HepG2 (cell line): ENCODE data around the gene TUT7. TPM values are rescaled to one million over a fixed set of nuclear protein-coding genes. Genes with fewer than 3 reads are reported as not detected.

Experiments used
- ARHGAP35 ChIP-seq: sonication (generic); formaldehyde crosslinking; IDR thresholded peaks from 2 replicates; pipeline ENCODE4 v1.9.0; 2022; ENCODE audit warnings: mild to moderate bottlenecking, inconsistent platforms, moderate library complexity, missing genetic modification reagents, borderline replicate concordance
- CHD4 ChIP-seq: fragments of 200-600 bp; sonication (generic); IDR thresholded peaks from 2 replicates; pipeline ENCODE4 v1.7.0; 2017; ENCODE audit warnings: mild to moderate bottlenecking, low read length, borderline replicate concordance
- HNF4G ChIP-seq, 2 experiments: sonication (generic) in 1 of 2; formaldehyde crosslinking in 1 of 2; IDR thresholded peaks; 2 replicates each; pipeline versions ENCODE4 v1.4.0 to v1.6.1; 2011 to 2020; ENCODE audit warnings: borderline replicate concordance in 2 of 2, low read depth in 2 of 2, mild to moderate bottlenecking in 2 of 2, low read length in 1 of 2, missing genetic modification reagents in 1 of 2, moderate library complexity in 1 of 2
- KDM5A ChIP-seq: fragments of 200-600 bp; sonication (generic); IDR thresholded peaks from 2 replicates; pipeline ENCODE4 v1.7.0; 2018; ENCODE audit warnings: antibody characterized with exemption, mild to moderate bottlenecking, low read length, borderline replicate concordance
- KMT2B ChIP-seq: IDR thresholded peaks from 2 replicates; pipeline ENCODE4 v1.6.1; 2016; ENCODE audit warnings: missing genetic modification reagents, missing compliant biosample characterization
- MIER3 ChIP-seq: IDR thresholded peaks from 2 replicates; pipeline ENCODE4 v1.6.1; 2016; ENCODE audit warnings: missing compliant biosample characterization, borderline replicate concordance
- NFYB ChIP-seq: sonication (generic); formaldehyde crosslinking; IDR thresholded peaks from 2 replicates; pipeline ENCODE4 v1.4.0; 2020; ENCODE audit warnings: missing genetic modification reagents
- NRL ChIP-seq: sonication (generic); formaldehyde crosslinking; IDR thresholded peaks from 2 replicates; pipeline ENCODE4 v1.5.0; 2020; ENCODE audit warnings: missing genetic modification reagents, mild to moderate bottlenecking, moderate library complexity, borderline replicate concordance
- PAXIP1 ChIP-seq: sonication (generic); formaldehyde crosslinking; conservative IDR thresholded peaks from 2 replicates; pipeline ENCODE4 v1.4.0; 2020; ENCODE audit warnings: mild to moderate bottlenecking, missing genetic modification reagents, moderate library complexity
- PHF8 ChIP-seq: sonication (generic); formaldehyde crosslinking; IDR thresholded peaks from 2 replicates; pipeline ENCODE4 v1.5.0; 2020; ENCODE audit warnings: missing genetic modification reagents
- POLR2G ChIP-seq: fragments of 200-400 bp; formaldehyde crosslinking; IDR thresholded peaks from 2 replicates; pipeline ENCODE4 v1.6.1; 2018; ENCODE audit warnings: mild to moderate bottlenecking, low read depth, low read length, moderate library complexity
- PRDM15 ChIP-seq: sonication (generic); formaldehyde crosslinking; IDR thresholded peaks from 2 replicates; pipeline ENCODE4 v1.4.0; 2020; ENCODE audit warnings: missing genetic modification reagents
- SALL2 ChIP-seq: sonication (generic); formaldehyde crosslinking; IDR thresholded peaks from 2 replicates; pipeline ENCODE4 v1.8.1; 2023; ENCODE audit warnings: mild to moderate bottlenecking, missing genetic modification reagents, inconsistent platforms
- TAF15 ChIP-seq: fragments of 200-400 bp; formaldehyde crosslinking; IDR thresholded peaks from one replicate; pipeline ENCODE4 v1.6.1; 2018; ENCODE audit warnings: mild to moderate bottlenecking, low read depth, low read length; ENCODE audit not compliant: poor library complexity, severe bottlenecking
- ZBTB43 ChIP-seq: sonication (generic); formaldehyde crosslinking; conservative IDR thresholded peaks from 2 replicates; pipeline ENCODE4 v1.4.0; 2020; ENCODE audit warnings: missing genetic modification reagents
- ZNF430 ChIP-seq: sonication (generic); formaldehyde crosslinking; IDR thresholded peaks from 2 replicates; pipeline ENCODE4 v1.9.0; 2021; ENCODE audit warnings: mild to moderate bottlenecking, missing genetic modification reagents
- ZNF615 ChIP-seq: sonication (generic); formaldehyde crosslinking; IDR thresholded peaks from 2 replicates; pipeline ENCODE4 v1.5.0; 2020; ENCODE audit warnings: mild to moderate bottlenecking, missing genetic modification reagents, borderline replicate concordance
- ZNF709 ChIP-seq: sonication (generic); formaldehyde crosslinking; IDR thresholded peaks from 2 replicates; pipeline ENCODE4 v1.5.0; 2020; ENCODE audit warnings: mild to moderate bottlenecking, missing genetic modification reagents
- ZNF891 ChIP-seq: sonication (generic); formaldehyde crosslinking; IDR thresholded peaks from 2 replicates; pipeline ENCODE4 v1.5.0; 2020; ENCODE audit warnings: mild to moderate bottlenecking, missing genetic modification reagents
- polyA plus RNA-seq, 8 experiments: library from polyadenylated mRNA; depleted of rRNA in 3 of 8; stranded (reverse) in 7 of 8; unstranded in 1 of 8; fragments of >200 nt; fragmentation: Illumina TruSeq in 4 of 8; extraction: Trizol in 4 of 8; gene quantifications; 2 replicates each; pipeline versions ENCODE4 v1.2.1 to v1.2.3, GENCODE V29; 2011 to 2016; ENCODE audit warnings: low read depth in 4 of 8, missing spikeins in 1 of 8, mixed read lengths in 1 of 8; ENCODE audit not compliant: insufficient read depth in 1 of 8
- total RNA-seq, 5 experiments: library from RNA; depleted of rRNA; stranded (reverse); fragments of >200 nt; fragmentation: Illumina TruSeq; extraction: Trizol; gene quantifications; 2 replicates each; pipeline ENCODE4 v1.2.3, GENCODE V29; 2016; ENCODE audit warnings: low read depth in 1 of 5

The TUT7 gene
- total and polyA plus RNA-seq, 2 of the 13 experiments (the other 11 are each of a cell fraction or from before 2014, with no cell fraction given), result 12.0 to 19.4 TPM

- peak; percentile 47 for TF ChIP-seq PAXIP1 (CRISPR knock-in tag)
- no peak for TF ChIP-seq CHD4
- peak; percentile 42; the same call in 1 of the 2 replicates for TF ChIP-seq NRL (CRISPR knock-in tag)
- TF ChIP-seq SALL2 (CRISPR knock-in tag), result peak; percentile 43; the same call in 1 of the 2 replicates
- 0 out of 2 replicates have a peak, but pooled peaks have one; percentile 14 for TF ChIP-seq PRDM15 (CRISPR knock-in tag)
- 0 out of 2 replicates have a peak, but pooled peaks have one; percentile 64 for TF ChIP-seq ZNF615
- TF ChIP-seq PHF8, result peak; percentile 98
- peak; percentile 78 for TF ChIP-seq KMT2B (CRISPR knock-in tag)
- TF ChIP-seq POLR2G, result peak; percentile 92
- 0 out of 2 replicates have a peak, but pooled peaks have one; percentile 9 for TF ChIP-seq MIER3 (CRISPR knock-in tag)
- TF ChIP-seq HNF4G (IDR thresholded peaks at IDR 0.05; ENCODE audit: borderline replicate concordance, low read depth, low read length), result peak; percentile 33; the same call in 1 of the 2 replicates
- peak; percentile 48; the same call in 1 of the 2 replicates for TF ChIP-seq HNF4G (CRISPR knock-in tag; IDR thresholded peaks at IDR 0.05; ENCODE audit: borderline replicate concordance, low read depth)
- peak; percentile 4 for TF ChIP-seq TAF15
- 0 out of 2 replicates have a peak, but pooled peaks have one; percentile 12 for TF ChIP-seq ZNF891 (CRISPR knock-in tag)
- peak; percentile 96 for TF ChIP-seq ZNF709 (CRISPR knock-in tag)
- peak; percentile 52 for TF ChIP-seq KDM5A
- peak; percentile 79 for TF ChIP-seq ZNF430
- peak; percentile 75 for TF ChIP-seq ARHGAP35
- TF ChIP-seq ZBTB43 (CRISPR knock-in tag), result 0 out of 2 replicates have a peak, but pooled peaks have one; percentile 15
- peak; percentile 80 for TF ChIP-seq NFYB (CRISPR knock-in tag)
Measured at GRCh38 chr9:86282077-86282978, 71.9 kb downstream of the TUT7 start, which contains the start of gene ISCA1 (continued).
